ENCODE data around the gene FAM9C.
A peak's percentile ranks its signal among the peaks of the same experiment; 100 is the strongest.
"Not testable (repeated sequence)": the region's sequence is repeated elsewhere in the genome, so short reads cannot be mapped to it uniquely, and the experiment has no call there.

FAM9C gene

GRCh38 chrX:13074297-13075262 is 30.2 kb upstream of the FAM9C start:
- DNase-seq, result no peak

- no peak for DNase-seq
Observed at GRCh38 chrX:13069771-13070416, 25.5 kb upstream of the FAM9C start.

- DNase-seq, result no peak
Observed at GRCh38 chrX:13068651-13069050, 24.2 kb upstream of the FAM9C start.

GRCh38 chrX:13067773-13068172 is 23.4 kb upstream of the FAM9C start:
- DNase-seq, result no peak

- no peak for DNase-seq
Observed at GRCh38 chrX:13066391-13066790, 22.0 kb upstream of the FAM9C start.

- DNase-seq, result no peak
Observed at GRCh38 chrX:13064599-13065143, 20.3 kb upstream of the FAM9C start.

- not testable (repeated sequence) for DNase-seq
Observed at GRCh38 chrX:13063124-13063523, 18.7 kb upstream of the FAM9C start.

- not testable (repeated sequence) for DNase-seq
Observed at GRCh38 chrX:13062331-13062730, 17.9 kb upstream of the FAM9C start.

GRCh38 chrX:13061215-13061708 is 16.8 kb upstream of the FAM9C start:
- not testable (repeated sequence) for DNase-seq

GRCh38 chrX:13059637-13060499 is 15.4 kb upstream of the FAM9C start:
- DNase-seq, result no peak

- DNase-seq, result no peak
Observed at GRCh38 chrX:13055486-13055885, 11.1 kb upstream of the FAM9C start.

GRCh38 chrX:13053171-13053570 is 8.8 kb upstream of the FAM9C start:
- no peak for DNase-seq

GRCh38 chrX:13051529-13052172 is 7.2 kb upstream of the FAM9C start:
- no peak for DNase-seq

GRCh38 chrX:13051167-13051528 is 6.7 kb upstream of the FAM9C start:
- DNase-seq, result no peak

GRCh38 chrX:13050151-13050550 is 5.7 kb upstream of the FAM9C start:
- no peak for DNase-seq

GRCh38 chrX:13048280-13048679 is 3.9 kb upstream of the FAM9C start:
- DNase-seq, result peak; percentile 11

- no peak for DNase-seq
Observed at GRCh38 chrX:13047759-13048158, 3.3 kb upstream of the FAM9C start.

GRCh38 chrX:13046141-13046855 is 1.9 kb upstream of the FAM9C start:
- DNase-seq, result peak; percentile 17

- DNase-seq, result no peak
Observed at GRCh38 chrX:13043938-13044337, 482 bp downstream of the FAM9C start.

- DNase-seq, result no peak
Observed at GRCh38 chrX:13043138-13043537, 1.3 kb downstream of the FAM9C start.

GRCh38 chrX:13036896-13037295 is 7.5 kb downstream of the FAM9C start:
- DNase-seq, result no peak

GRCh38 chrX:13033193-13033592 is 11.2 kb downstream of the FAM9C start:
- no peak for DNase-seq

Data from hematopoietic multipotent progenitor cell treated with erythropoietin and hydrocortisone succinate and interleukin-3 and kit ligand, for 6 days (in vitro differentiated cells).